Head of caudate nucleus (tissue), 42 donors: ENCODE data around the gene RHCE.
"Not testable (repeated sequence)": the region's sequence is repeated elsewhere in the genome, so short reads cannot be mapped to it uniquely, and the experiment has no call there.

Experiments used
- DNase-seq, 42 donors: peaks; one replicate each; pipeline versions ENCODE4 v3.0.0 to v3.0.0-alpha.2; 2020 to 2021; ENCODE audit warnings: mixed read lengths in 7 of 42
- intact Hi-C: fragments of 100-400 bp; cut with DNase I; formaldehyde crosslinking; loops from one replicate; pipeline ENCODE4 v1.15.0; 2022

Gene RHCE

DNA sequence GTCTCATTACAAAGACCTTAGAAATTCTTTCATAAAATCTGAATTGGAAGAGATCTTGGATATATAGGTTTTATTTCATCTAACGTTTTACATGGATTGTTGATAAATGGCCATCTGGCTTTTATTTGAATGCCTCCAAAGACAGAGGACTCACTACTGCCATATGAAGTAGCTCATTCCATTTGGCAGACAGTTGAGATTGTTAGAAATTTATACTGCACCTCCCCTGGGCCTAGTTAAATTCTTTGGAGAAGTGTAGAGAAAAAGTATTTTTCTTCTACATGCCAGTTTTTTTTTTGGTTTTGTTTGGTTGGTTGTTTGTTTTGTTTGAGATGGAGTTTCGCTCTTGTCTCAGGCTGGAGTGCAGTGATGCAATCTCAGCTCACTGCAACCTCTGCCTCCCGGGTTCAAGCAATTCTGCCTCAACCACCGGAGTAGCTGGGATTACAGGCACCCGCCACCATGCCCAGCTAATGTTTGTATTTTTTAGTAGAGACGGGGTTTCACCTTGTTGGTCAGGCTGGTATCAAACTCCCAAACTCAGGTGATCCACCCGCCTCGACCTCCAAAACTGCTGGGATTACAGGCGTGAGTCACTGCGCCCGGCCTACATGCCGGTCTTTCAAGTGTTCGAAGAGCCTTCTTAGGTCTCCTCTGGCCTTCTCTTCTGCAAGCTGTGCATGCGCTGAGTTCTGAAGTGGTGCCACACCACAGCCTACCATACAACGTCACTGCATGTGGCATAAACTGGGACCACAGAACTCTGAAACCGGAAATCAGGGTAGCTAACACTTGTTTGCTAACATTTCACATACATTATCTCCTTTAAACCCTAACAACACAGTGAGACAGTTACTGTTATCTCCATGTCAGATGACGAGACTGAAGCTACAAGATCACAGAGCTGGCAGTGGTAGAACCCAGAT, 57.7 kb downstream of the RHCE start:
- intact Hi-C loops, DNase-seq: not testable (repeated sequence)

DNA sequence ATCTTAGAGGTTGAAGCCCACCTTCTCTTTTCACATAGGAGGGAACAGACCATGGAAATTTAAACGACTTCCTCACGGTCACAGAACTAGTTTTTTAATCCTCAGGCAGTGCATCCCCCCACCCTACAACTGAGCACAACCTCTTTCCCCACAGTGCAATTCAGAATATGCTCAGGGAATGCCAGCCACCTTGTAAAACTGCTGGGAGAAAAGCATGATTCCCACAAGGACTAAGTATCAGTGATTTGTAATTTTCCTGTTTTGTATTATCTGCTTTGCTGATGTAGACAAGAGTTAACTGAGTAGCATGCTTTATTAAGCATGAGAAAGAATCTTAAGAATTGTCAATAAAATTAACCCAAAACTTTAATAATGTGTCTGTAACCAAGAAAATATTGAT, 58.7 kb downstream of the RHCE start:
- intact Hi-C loops = no loop called here
- DNase-seq = no peak

DNA sequence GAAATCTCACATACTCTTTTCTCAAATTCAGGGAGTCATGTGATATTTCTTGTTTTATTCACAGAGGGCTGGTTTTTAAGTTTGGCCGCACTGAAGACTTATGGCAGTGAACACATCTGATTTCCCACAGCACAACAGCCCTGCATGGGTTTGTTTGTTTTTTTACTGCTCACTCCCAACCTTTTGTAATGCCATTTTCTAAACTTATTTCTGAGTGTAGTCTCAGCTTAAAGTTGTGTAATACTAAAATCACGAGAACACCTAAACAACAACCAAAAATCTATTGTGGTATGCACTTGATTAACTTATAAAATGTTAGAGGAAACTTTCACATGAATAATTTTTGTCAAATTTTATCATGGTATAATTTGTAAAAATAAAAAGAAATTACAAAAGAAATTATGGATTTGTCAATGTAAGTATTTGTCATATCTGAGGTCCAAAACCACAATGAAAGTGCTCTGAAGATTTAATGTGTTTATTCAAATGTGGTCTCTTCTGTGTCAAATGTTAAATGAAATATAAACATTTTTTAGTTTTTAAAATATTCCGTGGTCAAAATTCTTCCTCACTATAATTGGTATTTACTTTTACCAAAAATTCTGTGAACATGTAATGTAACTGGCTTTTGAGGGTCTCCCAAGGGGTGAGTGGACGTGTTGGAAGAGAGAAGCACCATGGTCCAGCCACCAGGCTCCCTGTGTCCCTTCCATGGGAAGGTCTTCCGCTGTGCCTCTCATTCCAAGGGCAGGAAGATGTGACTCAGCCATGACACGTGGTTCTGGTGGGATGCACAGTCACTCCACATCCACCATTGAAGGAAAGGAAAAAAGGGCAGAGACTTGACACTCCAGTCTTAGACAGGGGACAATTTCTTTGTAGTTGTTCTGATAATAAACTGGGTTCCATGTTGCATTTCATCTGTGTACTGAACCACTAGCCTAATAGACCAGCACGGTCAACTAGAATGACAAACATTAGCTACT, 59.7 kb downstream of the RHCE start:
- DNase-seq = peak in 2 of 42 donors; percentile 19 to 22
- intact Hi-C loops = no loop called here

DNA sequence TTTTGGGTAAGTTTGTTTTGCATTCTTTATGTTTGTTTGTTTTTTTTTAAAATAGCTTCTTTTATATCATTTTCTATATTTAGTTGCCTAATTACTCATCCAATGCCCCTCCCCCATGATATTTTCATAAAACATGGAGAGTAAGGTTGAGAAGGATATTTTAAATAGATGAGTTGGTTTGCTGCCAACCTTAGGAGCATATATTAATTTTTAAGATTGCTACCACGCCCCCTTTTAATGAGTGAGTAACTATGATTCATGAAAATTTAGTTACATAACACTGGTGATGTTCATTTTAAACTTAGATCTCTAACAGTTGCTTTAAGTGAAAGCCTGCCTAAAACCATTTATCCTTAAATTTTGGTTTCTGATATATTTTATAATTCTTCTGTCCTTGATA, 63.8 kb downstream of the RHCE start:
- no peak for DNase-seq
- intact Hi-C loops = no loop called here

DNA sequence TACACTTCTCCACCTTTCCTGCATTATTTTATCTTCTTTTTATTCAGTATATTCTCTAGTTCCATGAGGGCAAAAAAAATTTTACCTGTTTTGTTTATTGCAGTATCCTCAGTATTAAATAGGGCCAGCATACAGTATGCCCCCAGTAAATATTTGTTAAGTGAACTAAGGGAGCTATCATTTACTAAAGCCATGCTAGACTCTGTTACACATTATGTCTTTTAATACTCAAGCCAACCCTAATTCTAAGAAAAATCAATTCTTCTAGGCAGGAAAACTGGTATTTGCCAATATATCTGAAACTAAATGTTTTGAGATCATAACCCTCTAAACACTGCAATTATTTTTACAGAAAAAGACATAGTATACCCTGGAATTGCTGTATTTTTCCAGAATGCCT, 64.2 kb downstream of the RHCE start:
- no peak for DNase-seq
- intact Hi-C loops = no loop called here

DNA sequence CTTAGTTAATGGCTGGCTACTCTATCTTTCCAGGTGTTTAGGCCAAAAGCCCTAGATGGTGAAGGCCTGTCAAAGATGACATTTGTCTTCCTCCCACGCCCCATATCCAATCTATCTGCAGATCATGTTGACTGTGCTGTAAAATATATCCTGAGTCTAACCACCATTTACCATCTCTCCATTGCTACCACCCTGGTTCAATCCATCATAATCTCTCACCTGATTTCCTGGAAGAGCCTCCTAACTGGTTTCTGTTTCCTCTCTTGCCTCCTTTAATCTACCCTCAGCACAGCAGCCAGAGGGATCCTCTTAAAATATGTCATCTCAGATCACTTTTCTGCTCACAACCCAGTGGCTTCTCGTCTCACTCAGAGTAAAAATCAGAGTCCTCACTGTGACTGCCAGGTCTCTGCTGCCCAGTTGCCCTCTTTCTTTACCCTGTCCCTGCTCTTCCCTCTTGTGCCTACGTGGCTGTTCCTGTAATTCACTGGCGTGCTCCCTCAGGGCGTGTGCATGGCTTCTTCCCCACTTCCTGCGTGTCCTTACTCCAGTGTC, 64.7 kb downstream of the RHCE start:
- no peak for DNase-seq

DNA sequence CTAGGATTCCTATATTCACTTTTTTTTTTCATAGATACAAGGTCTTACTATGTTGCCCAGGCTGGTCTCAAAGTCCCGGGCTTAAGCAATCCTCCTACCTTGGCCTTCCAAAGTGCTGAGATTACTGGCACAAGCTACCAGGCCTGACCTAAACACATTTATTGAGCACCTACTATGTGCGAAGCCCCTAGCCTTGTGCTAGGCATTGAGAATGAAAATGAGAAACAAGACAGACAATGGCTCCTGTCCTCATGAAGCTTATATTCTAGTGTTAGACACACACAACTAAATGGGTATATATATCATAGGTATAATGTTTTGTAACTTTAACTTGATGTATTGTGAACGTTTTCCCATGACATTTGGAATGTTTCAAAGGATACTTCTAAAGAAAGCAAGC, 71.0 kb downstream of the RHCE start:
- intact Hi-C loops = no loop called here
- DNase-seq = no peak

More for the DNA sequence above, 64.7 kb downstream of the RHCE start:
- intact Hi-C loops = no loop called here

DNA sequence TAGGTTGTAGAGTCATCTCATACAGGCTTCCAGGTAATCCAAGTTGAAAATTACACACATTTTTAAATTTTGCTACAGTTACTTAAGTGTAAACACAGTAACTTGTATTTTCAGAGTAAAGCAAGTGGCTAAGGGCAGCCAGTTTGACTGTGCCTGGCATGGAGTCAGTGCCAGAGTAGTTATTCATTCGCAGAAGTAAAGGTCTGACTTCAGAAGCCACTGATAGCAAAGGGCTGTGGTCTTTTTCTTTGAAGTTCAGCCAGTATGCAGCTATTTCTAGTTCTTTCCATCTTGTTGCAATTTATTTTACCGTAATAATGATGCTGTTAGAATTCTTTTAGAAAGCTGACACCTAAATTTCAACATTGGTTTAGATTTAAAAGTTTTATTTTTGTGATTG, 73.1 kb downstream of the RHCE start:
- intact Hi-C loops = no loop called here
- no peak for DNase-seq

DNA sequence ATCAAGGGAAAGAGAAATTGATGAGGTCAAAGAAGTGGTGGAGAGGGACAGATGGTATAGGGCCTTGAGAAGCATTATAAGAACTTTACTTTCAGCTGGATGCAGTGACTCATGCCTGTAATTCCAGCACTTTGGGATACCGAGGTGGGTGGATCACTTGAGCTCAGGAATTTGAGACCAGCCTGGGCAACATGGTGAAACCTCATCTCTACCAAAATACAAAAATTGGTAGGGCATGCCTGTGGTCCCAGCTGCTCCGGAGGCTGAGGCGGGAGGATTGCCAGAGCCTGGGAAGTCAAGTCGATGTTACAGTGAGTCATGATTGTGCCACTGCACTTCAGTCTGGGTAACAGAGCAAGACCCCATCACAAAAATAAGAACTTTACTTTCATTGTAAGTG, 76.8 kb downstream of the RHCE start:
- no peak for DNase-seq
- intact Hi-C loops = no loop called here

DNA sequence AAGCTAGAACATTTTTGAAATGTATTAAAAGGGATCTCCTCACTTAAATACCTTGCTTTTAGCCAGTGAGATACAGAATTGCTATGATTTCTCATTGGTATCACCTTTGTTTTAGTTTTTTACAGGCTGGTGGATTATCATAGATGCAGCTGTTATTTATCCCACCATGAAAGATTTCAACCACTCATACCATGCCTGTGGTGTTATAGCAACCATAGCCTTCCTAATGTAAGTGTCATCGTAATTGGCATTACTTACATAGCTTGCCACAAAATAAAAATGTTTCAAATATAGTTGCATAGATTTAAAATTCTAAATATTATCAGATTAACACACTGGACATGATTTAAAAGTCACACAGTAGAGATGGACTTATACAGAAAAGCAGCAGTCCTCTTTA, 77.8 kb downstream of the RHCE start:
- intact Hi-C loops = no loop called here

DNA sequence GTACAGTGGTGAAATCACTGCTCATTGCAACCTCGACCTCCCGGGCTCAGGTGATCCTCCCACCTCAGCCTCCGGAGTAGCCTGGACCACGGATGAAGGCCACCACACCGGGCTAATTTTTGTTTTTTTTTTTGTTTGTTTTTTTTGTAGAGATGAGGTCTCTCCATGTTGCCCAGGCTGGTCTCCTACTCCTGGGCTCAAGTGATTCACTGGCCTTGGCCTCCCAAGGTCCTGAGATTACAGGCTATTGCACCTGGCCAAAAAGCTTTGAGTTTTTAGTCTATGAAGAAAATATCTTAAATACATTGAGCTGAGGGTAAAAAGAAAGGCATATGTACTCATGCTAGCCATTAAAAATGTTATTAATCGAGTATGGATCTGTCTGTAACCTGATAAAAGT, 78.9 kb downstream of the RHCE start:
- no peak for DNase-seq
- intact Hi-C loops = no loop called here

More for the DNA sequence above, 77.8 kb downstream of the RHCE start:
- DNase-seq = no peak

DNA sequence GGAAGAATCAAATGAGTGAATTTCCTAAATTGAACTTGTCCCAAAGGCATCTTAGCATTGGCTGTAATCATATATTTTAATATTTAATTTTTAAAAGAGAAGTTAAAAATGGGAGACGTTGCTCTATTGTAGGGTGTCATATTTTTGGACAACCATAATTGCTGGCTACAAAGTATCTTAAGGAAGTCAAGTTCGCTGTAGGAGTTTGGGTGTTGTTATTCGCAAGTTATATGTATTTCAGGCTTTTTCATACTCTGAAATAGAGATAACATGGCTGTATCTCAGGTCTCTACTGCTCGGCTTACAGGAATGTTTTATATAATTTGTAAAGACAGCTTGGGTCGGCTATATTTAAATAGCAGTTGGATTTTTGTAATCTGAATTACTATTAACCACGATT, 81.6 kb downstream of the RHCE start:
- intact Hi-C loops = loop anchor here (10.0 kb wide), 1 partner anchor 84 kb away; no protein-coding TSS in a partner anchor
- no peak for DNase-seq

DNA sequence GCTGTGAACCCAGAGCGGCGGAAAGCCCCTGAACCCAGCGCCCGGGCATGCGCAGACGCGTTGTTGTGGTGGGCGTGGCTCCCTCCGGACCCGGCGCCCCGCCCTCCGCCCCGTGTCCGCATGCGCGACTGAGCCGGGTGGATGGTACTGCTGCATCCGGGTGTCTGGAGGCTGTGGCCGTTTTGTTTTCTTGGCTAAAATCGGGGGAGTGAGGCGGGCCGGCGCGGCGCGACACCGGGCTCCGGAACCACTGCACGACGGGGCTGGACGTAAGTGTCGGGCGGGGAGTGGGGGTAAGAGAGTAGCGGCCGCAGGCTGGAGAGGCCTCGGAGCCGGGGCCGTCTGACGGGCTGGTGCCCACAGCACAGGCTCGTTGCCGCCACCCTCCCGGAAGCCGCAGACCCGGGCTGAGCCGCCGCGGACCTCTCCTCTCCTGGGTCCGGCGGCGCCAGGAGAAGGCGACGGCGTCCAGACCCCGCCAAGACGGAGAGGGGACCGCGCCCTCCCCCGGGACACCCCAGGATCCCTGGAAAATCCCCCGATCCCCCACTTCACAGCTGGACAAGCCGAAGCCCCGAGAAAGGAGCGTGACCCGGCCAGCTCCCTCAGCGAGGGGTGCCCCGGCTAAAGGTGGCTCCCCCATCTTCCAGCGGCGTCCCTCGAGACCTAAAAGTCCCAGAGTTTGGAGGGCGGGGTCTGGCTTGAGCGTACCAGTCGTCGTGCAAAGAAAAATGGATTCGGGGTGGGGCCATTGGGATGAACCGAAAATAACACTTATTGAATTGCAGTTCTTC, 82.2 kb downstream of the RHCE start, which contains the start of gene TMEM50A:
Gene TMEM50A, plus strand, starts transcription at position 147 of the 794 bp plus-strand sequence. CDS start 2,153 bp downstream, outside the sequence.
- intact Hi-C loops = loop anchor here (10.0 kb wide), 1 partner anchor 84 kb away; no protein-coding TSS in a partner anchor
- DNase-seq = peak; percentile 81 to 96 (median 90)

DNA sequence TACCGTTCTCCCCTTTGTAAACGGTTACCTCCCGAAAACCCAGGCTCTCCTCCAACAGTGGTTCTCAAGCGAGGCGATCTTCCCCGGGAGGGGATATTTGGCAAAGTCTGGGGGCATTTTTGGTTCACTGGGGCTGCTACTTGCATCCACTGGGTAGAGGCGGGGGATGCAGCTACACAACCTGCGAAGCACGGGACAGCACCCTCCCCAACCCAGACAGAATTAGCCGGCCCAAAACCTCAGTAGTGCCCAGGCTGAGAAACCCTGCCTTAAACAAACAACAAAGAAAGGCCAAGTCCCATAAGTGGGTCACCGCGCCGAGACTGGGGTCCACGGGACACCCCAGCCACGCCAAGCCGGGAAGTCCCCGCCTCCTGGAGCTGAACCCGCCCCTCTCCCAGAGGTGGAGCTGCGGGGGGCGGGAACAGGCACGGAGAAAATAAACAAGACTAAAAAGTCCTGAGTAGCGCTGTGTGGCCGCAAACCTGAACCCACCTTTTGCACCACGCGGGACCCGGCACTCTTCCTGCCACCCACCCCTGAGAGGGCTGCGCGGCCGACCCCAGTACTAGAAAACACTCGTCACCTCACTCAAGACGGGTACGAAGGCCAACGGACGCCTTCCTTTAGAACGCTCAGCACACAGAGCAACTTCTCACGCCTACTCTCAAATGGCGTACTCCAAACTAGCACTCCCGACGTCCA, 83.0 kb downstream of the RHCE start:
- DNase-seq = peak in 3 of 42 donors; percentile 23 to 50 (median 28)
- intact Hi-C loops = loop anchor here (10.0 kb wide), 1 partner anchor 83 kb away; no protein-coding TSS in a partner anchor

DNA sequence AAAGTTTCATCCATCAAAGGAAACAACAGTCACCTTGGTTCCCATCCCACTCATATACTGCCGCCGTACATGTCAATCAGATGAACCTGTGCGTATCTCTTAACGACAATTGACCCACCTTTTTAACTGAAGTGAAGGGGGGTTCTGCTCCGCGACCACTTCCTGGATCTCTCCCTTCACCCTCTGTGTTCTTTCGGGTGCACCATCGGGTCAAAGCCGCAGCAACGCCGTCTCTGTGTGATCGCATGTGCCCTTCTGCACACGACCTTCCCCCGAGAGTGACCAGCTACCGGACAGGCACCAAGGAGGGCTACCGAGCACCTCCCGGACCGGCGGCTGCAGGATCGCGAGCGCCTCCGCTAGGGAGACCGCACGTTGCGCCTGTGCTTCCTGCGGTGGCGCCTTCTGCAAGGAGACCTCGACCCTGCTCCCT, 83.7 kb downstream of the RHCE start:
- DNase-seq = peak; percentile 16 to 81 (median 64)
- intact Hi-C loops = loop anchor here (10.0 kb wide), 1 partner anchor 82 kb away; no protein-coding TSS in a partner anchor

DNA sequence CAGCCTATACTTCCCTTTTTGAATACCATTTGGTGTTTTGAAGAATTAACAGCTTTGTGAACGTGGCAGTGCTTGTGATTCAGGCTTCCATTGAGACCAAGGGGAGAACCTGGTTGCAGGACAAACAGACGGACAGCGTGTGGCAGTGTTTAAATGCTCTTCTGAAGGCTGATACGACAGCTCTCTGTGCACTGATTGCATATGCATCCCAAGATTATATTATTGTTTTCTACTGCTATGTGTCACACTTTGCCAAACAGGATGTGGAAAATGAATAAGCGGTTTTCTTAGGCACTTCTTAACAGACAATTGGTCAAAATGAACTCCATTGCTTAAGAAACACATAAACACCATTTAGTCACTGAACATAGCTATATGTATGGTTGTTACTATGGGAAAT, 90.7 kb downstream of the RHCE start:
- DNase-seq = not testable (repeated sequence)
- intact Hi-C loops = loop anchor here (10.0 kb wide), 1 partner anchor 75 kb away; no protein-coding TSS in a partner anchor

DNA sequence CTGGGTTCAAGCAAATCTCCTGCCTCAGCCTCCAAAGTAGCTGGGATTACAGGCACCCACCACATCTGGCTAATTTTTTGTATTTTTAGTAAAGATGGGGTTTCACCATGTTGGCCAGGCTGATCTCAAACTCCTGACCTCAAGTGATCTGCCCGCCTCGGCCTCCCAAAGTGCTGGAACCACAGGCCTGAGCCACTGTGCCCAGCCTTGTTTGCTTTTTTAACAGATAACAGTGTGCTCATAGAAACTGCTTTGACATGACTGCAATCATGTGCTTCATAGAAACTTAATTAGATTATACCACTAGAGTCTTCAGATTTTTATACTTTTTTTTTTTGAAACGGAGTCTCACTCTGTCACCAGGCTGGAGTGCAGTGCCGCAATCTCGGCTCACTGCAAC, 91.3 kb downstream of the RHCE start:
- DNase-seq, intact Hi-C loops: not testable (repeated sequence)
